ENCODE measurements around the gene CAMK2A.

DNA sequence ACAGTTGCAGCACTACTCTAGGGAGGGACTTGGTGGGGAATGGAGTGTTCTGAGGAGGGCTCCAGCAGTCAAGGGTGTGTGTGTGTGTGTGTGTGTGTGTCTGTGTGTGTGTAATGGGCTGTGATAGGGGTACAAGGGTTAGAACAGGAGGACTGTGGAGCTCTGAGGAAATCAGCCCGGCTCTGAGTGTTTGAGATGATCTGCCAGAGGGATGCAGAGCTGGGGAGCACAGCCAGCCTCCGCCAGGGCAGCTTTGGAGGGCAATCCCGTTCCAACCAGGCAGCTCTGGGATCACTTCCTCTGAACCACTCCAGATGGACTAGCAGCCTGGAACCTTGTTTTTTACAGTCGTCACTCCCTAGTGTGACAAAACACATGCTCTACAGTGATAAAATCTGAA lies 102.7 kb downstream of the CAMK2A start:
- TF ChIP-seq, protein P1, sequence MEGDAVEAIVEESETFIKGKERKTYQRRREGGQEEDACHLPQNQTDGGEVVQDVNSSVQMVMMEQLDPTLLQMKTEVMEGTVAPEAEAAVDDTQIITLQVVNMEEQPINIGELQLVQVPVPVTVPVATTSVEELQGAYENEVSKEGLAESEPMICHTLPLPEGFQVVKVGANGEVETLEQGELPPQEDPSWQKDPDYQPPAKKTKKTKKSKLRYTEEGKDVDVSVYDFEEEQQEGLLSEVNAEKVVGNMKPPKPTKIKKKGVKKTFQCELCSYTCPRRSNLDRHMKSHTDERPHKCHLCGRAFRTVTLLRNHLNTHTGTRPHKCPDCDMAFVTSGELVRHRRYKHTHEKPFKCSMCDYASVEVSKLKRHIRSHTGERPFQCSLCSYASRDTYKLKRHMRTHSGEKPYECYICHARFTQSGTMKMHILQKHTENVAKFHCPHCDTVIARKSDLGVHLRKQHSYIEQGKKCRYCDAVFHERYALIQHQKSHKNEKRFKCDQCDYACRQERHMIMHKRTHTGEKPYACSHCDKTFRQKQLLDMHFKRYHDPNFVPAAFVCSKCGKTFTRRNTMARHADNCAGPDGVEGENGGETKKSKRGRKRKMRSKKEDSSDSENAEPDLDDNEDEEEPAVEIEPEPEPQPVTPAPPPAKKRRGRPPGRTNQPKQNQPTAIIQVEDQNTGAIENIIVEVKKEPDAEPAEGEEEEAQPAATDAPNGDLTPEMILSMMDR (IDR thresholded peaks at IDR 0.05) = no peak
- TF ChIP-seq POLR2AphosphoS5 (IDR thresholded peaks at IDR 0.05) = no peak
- no peak for TF ChIP-seq EP300 (IDR thresholded peaks at IDR 0.05)
- no peak for TF ChIP-seq POLR2A (IDR thresholded peaks at IDR 0.05)

All from gastroesophageal sphincter (tissue), 3 donors.